Panc1 (cell line): ENCODE data around the gene SGIP1. TPM values are rescaled to one million over a fixed set of nuclear protein-coding genes. Genes with fewer than 3 reads are reported as not detected.
A peak's percentile ranks its signal among the peaks of the same experiment; 100 is the strongest.

Source experiments
- ATAC-seq: fragments of 200-7000 bp; cut with Tn5 transposase; 2 replicates; pipeline ENCODE4 v1.9.1; 2020; ENCODE audit warnings: mild to moderate bottlenecking, moderate library complexity
- BruUV-seq: library from RNA; stranded (reverse); fragments of 400-500 nt; replicated peaks from 2 replicates; lab custom pipeline; 2021; lab: Mats Ljungman, UMichigan
- CTCF ChIA-PET: fragments of 300-600 bp; sonication (Branson Sonifier 250); formaldehyde crosslinking; loops from one replicate; lab custom pipeline; 2022; ENCODE audit warnings: antibody characterized with exemption; lab: Charles Lee
- POLR2A ChIA-PET: fragments of 300-600 bp; sonication (Branson Sonifier 250); formaldehyde crosslinking; loops from one replicate; lab custom pipeline; 2022; ENCODE audit warnings: antibody characterized with exemption; lab: Charles Lee
- DNase-seq: peaks from one replicate; pipeline ENCODE4 v3.0.0-alpha.2; 2010; ENCODE audit warnings: low read depth, low spot score
- H3K27ac ChIP-seq: 2 replicates; pipeline ENCODE4 v1.5.1; 2011; ENCODE audit warnings: mild to moderate bottlenecking, low read length, inconsistent platforms
- H3K27me3 ChIP-seq: fragments of 200-500 bp; sonication (Bioruptor generic); 2 replicates; pipeline ENCODE4 v1.6.0; 2014; ENCODE audit warnings: low read length, inconsistent platforms; ENCODE audit not compliant: control insufficient read depth, insufficient read depth
- H3K36me3 ChIP-seq: fragments of 200-500 bp; sonication (Bioruptor generic); 2 replicates; pipeline ENCODE4 v1.5.1; 2014; ENCODE audit warnings: inconsistent platforms, mild to moderate bottlenecking, low read length, moderate library complexity; ENCODE audit not compliant: control insufficient read depth, insufficient read depth
- H3K4me1 ChIP-seq: 2 replicates; pipeline ENCODE4 v1.5.1; 2011; ENCODE audit warnings: inconsistent platforms, mild to moderate bottlenecking, low read length, moderate library complexity; ENCODE audit not compliant: control insufficient read depth, insufficient read depth
- H3K4me3 ChIP-seq, 2 experiments: 2 replicates each; pipeline ENCODE4 v1.5.1; 2011 to 2012; ENCODE audit warnings: low read depth in 2 of 2, low read length in 2 of 2, mild to moderate bottlenecking in 2 of 2, inconsistent platforms in 1 of 2, moderate library complexity in 1 of 2
- H3K9me3 ChIP-seq: fragments of 200-500 bp; sonication (Bioruptor generic); 2 replicates; pipeline ENCODE4 v1.5.1; 2014; ENCODE audit warnings: low read depth, mild to moderate bottlenecking, inconsistent platforms, low read length, moderate library complexity; ENCODE audit not compliant: control insufficient read depth, insufficient read depth
- POLR2AphosphoS5 ChIP-seq: IDR thresholded peaks from 2 replicates; pipeline ENCODE4 v1.6.1; 2012; ENCODE audit warnings: mild to moderate bottlenecking, low read depth, low read length, moderate library complexity
- SIN3A ChIP-seq: IDR thresholded peaks from 2 replicates; pipeline ENCODE4 v1.6.1; 2012; ENCODE audit warnings: low read depth, mild to moderate bottlenecking, low read length, moderate library complexity, borderline replicate concordance; ENCODE audit not compliant: insufficient read depth
- TCF7L2 ChIP-seq: IDR thresholded peaks from 2 replicates; pipeline ENCODE4 v1.6.1; 2011; ENCODE audit warnings: mild to moderate bottlenecking, low read depth, low read length, inconsistent platforms
- in situ Hi-C: cut with HindIII; loops from 2 replicates; pipeline ENCODE4 v1.10.0; 2016; ENCODE audit warnings: low sequenced_read_pairs, low pct_unique_long_range_greater_than_20kb
- intact Hi-C: fragments of 100-400 bp; cut with micrococcal nuclease; formaldehyde crosslinking; loops from one replicate; pipeline ENCODE4 v1.10.0; 2022; ENCODE audit not compliant: unreplicated experiment
- total RNA-seq: library from RNA; stranded (reverse); gene quantifications from one replicate; pipeline ENCODE4 v1.2.1, GENCODE V29; 2021; ENCODE audit not compliant: unreplicated experiment
- TF ChIP-seq, protein P1 (sequence below): fragments of 450-650 bp; IDR thresholded peaks from 2 replicates; pipeline ENCODE4 v1.5.1; 2017; ENCODE audit warnings: mild to moderate bottlenecking
- TF ChIP-seq, protein P2 (sequence below), 2 experiments: IDR thresholded peaks; 2 replicates each; pipeline ENCODE4 v1.6.1; 2011 to 2012; ENCODE audit warnings: low read depth in 2 of 2, control low read depth in 1 of 2, low read length in 1 of 2, mild to moderate bottlenecking in 1 of 2, moderate library complexity in 1 of 2; ENCODE audit not compliant: insufficient read depth in 1 of 2

The SGIP1 gene
- total RNA-seq, 1 experiment from 2014 or later: 1.6 TPM

DNA sequence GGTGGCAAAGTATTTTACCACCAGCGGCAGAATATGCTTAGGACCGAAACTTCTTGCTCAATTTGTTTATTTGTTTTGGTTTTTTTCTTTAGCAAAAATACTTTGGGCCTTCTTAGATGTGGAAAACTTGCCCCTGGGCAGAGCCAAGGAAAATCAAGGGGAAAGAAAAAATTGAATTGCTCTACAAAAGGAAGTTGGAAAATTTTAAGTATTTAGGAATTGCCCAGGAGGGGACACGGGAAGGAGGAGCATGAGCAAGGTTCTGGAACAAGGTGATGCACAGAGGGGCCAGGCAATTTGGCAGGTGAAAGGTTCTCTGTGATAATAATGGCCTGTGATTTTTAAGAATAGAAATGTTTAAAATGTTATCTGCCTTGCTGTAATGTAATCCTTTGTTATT lies 28.6 kb downstream of the SGIP1 start:
- no peak for ATAC-seq
- intact Hi-C loops: no loop called here
- Histone ChIP-seq H3K4me1 (no peaks in the 10 kb centered on the region), H3K27me3 (no peaks in the 10 kb centered on the region), H3K36me3 (no peaks in the 10 kb centered on the region), H3K4me3 (no peak overlapping the region), H3K27ac (no peak overlapping the region), H3K9me3 (no peaks in the 10 kb centered on the region)
- POLR2A ChIA-PET: no interaction called here
- TF ChIP-seq, protein P1, sequence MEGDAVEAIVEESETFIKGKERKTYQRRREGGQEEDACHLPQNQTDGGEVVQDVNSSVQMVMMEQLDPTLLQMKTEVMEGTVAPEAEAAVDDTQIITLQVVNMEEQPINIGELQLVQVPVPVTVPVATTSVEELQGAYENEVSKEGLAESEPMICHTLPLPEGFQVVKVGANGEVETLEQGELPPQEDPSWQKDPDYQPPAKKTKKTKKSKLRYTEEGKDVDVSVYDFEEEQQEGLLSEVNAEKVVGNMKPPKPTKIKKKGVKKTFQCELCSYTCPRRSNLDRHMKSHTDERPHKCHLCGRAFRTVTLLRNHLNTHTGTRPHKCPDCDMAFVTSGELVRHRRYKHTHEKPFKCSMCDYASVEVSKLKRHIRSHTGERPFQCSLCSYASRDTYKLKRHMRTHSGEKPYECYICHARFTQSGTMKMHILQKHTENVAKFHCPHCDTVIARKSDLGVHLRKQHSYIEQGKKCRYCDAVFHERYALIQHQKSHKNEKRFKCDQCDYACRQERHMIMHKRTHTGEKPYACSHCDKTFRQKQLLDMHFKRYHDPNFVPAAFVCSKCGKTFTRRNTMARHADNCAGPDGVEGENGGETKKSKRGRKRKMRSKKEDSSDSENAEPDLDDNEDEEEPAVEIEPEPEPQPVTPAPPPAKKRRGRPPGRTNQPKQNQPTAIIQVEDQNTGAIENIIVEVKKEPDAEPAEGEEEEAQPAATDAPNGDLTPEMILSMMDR: no peak
- no peak for TF ChIP-seq SIN3A
- no peak for TF ChIP-seq TCF7L2
- TF ChIP-seq POLR2AphosphoS5: no peak
- TF ChIP-seq, protein P2, sequence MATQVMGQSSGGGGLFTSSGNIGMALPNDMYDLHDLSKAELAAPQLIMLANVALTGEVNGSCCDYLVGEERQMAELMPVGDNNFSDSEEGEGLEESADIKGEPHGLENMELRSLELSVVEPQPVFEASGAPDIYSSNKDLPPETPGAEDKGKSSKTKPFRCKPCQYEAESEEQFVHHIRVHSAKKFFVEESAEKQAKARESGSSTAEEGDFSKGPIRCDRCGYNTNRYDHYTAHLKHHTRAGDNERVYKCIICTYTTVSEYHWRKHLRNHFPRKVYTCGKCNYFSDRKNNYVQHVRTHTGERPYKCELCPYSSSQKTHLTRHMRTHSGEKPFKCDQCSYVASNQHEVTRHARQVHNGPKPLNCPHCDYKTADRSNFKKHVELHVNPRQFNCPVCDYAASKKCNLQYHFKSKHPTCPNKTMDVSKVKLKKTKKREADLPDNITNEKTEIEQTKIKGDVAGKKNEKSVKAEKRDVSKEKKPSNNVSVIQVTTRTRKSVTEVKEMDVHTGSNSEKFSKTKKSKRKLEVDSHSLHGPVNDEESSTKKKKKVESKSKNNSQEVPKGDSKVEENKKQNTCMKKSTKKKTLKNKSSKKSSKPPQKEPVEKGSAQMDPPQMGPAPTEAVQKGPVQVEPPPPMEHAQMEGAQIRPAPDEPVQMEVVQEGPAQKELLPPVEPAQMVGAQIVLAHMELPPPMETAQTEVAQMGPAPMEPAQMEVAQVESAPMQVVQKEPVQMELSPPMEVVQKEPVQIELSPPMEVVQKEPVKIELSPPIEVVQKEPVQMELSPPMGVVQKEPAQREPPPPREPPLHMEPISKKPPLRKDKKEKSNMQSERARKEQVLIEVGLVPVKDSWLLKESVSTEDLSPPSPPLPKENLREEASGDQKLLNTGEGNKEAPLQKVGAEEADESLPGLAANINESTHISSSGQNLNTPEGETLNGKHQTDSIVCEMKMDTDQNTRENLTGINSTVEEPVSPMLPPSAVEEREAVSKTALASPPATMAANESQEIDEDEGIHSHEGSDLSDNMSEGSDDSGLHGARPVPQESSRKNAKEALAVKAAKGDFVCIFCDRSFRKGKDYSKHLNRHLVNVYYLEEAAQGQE (IDR thresholded peaks at IDR 0.05; ENCODE audit: insufficient read depth in 1 of 2, low read depth in 2 of 2, low read length in 1 of 2): no peak
- DNase-seq: no peak
- BruUV-seq: no TSS peak
- in situ Hi-C loops: no loop called here
- CTCF ChIA-PET: no interaction called here

DNA sequence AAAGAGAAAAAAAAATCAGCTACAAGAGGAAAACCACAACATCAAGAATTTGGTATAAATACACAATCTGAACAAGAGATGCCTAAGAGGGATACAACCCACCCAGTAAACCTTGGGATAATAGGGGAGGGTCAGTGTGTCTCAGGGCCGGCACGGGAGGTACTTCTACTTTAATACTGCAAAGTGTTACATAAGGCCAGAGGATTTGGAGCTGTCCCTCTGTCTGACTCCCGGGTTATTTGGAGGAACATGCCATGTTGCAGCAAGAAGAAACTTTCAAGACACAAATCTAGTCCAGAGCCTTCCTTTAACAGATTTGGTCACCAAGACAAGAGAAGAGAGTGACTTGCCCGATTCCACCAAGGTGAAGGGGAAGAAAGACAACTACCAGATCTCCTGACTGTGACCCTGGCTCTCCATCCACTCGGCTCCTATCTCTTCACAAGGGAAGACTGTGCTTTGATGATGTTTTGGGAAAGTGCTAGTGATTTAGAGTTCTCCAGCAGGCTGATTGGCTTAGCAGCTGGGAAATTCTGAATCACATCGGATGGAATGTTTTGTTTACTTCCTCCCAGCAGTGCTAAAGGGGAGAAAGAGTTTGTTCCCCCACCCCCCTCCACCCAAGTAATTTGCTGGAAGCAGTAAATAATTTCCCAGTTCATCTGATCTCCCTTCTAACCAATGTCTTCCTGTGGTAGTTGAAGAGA lies 29.3 kb downstream of the SGIP1 start:
- H3K27me3 ChIP-seq: no peaks in the 10 kb centered on the region
- peak overlapping the region in 1 of 2 experiments; percentile 23; a peak in 2 of 4 replicates for H3K4me3 ChIP-seq
- H3K4me1 ChIP-seq: no peaks in the 10 kb centered on the region
- ChIA-PET CTCF (no interaction called here), POLR2A (no interaction called here)
- no TSS peak for BruUV-seq
- H3K27ac ChIP-seq: 0 out of 2 replicates have a peak overlapping the region, but pooled peaks have one; percentile 17
- peak; percentile 67 for ATAC-seq
- DNase-seq: peak; percentile 95
- no peak for TF ChIP-seq POLR2AphosphoS5
- TF ChIP-seq, protein P1: no peak
- no peak for TF ChIP-seq TCF7L2
- TF ChIP-seq, protein P2 (IDR thresholded peaks at IDR 0.05; ENCODE audit: insufficient read depth in 1 of 2, low read depth in 2 of 2, low read length in 1 of 2): no peak
- no peak for TF ChIP-seq SIN3A
- in situ Hi-C loops (no loop called here), intact Hi-C loops (no loop called here)
- H3K36me3 ChIP-seq: no peaks in the 10 kb centered on the region
- H3K9me3 ChIP-seq: no peaks in the 10 kb centered on the region
